Suppressor macrophage (primary cell): Measurements from ENCODE around the gene NEU3.
"Not testable (repeated sequence)": the region's sequence is repeated elsewhere in the genome, so short reads cannot be mapped to it uniquely, and the experiment has no call there.

ENCODE experiments used
- DNase-seq, 4 experiments: peaks; one replicate each; pipeline ENCODE4 v3.0.0-alpha.2; 2020 to 2022

The NEU3 gene

DNA sequence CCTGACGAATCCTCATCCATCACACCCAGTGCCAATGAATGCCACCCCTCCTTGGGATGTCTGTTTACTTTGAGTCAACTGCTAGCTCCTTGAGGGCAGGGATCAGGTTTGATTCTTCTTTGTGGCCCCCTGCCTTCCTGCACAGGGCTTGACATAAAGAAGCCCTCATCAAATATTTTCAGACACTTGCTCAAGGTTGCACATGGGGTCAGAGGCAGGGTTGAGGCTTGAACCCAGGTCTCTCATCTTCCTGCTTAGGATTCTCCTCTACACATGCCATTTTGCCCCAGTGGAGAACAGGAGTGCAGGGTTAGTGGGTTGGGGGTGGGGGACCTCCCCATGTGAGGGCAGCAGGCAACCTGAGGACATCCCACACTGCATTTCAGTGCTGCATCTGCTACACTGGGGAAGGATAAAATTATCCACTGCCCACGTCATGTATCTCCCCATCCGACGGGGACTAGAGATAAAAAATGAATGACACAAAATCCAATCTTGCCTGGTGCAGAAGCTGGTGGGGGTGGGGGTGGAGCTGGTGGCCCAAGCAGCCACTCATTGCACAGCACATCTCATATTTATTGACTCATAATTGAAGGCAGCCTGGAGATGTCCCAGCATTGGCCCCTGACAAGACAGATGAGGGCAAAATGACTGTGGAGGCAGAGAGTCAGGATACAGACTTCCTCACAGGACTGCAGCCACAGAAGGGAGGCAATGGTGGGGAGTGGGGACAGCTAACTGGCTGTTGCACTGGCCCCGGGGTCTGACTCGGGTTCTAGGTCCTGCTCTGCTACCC, 41.3 kb downstream of the NEU3 start:
- peak in 3 of 4 experiments; percentile 33 to 60 (median 50) for DNase-seq

DNA sequence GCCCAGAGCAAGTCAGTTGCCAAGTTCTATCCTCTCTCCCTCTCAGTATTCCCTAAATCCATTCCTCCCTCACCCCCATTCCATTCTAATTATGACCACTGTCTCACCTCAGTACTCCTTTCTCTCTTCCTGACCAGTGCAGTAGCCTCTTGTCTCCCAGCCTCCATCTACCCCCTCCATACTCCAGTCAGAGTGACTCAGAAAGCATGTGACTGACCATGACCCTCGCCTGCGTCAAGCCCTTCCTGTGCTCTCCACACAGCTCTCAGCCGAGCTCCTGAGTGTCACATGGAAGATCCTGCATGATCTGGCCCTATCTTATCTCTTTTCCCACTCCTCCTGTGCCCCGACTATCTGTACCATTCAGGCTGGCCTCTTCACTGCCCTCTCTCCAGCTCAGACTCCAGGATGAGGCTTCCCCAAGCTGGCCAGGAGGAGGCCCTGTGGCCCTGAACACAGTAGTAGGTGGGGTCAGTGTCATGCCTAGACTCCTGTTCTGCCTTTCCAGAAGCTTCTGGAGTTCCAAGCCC, 42.6 kb downstream of the NEU3 start:
- peak; percentile 86 to 92 (median 90) for DNase-seq

DNA sequence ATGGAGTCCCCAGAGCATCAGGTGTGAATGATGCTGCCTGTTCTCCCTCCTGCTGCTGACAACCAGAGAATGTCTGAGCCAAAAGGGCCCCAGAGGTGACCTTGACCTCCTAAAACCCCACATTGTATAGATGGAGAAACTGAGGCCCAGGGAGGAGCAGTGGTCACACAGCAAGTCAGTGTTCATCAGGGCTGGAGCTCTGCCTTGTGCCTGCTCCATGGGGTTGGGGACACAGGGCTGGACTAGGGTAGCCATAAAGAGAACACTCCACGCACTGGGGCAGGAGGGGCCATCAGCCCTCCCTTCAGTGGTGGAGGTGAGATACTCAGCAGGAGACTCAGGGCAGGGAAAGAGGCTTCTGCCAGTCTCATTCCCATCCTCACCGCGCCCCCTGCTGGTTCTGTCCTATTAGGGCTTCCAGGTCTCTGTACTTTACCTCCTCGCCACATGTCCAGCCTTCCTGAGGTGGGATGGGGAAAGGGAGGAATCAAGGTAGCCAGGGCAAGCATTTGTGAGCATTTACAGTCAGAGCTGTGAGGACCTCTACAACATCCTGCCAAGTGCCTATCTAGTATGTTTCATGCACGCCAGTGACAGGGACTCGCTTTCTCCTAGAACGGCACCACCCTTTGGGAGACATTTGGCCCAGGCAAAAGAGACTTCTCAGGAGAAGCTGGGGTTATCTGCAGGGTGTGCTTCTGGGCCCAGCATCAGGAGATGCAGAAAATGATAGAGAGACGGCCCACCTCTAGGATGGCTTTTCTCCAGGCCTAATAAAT, 43.2 kb downstream of the NEU3 start:
- DNase-seq, result peak; percentile 76 to 90 (median 82)

DNA sequence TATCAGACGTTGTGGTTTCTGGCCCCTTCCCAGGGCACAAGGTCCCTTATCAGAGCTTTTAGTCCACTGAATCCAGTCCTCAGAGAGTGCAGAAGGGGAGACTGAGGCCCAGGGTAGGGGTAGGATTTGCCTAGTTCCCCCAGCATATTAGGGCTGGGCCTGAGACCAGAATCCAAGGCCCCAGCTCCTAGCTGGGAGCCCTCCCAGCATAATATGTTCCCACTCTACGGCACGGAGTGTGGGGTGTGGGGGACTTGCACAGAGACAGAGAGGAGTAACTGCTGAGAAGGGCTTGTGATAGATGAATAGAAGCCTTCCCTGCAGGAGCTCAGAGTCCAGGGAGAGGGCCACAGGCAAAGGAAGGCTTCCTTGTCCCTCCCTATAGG, 43.8 kb downstream of the NEU3 start:
- DNase-seq, result no peak

DNA sequence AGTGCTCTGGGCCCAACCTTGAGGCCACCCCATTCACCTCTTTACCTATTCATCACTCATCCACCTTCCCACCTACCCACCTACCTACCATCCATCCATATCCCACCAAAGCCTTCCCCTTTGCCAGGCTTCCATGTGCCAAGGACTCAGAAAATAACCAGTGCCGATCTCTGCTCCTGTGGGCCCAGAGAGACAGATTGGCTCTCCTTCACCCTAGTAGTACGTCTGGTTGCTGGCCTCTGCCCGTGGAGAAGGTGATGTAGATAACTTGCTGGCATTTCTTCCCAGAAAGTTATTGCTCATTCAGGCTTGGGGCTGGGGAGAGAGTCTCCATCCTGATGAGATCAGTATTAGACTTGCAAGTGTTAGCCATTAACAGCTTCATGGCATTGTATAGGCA, 45.2 kb downstream of the NEU3 start:
- no peak for DNase-seq

DNA sequence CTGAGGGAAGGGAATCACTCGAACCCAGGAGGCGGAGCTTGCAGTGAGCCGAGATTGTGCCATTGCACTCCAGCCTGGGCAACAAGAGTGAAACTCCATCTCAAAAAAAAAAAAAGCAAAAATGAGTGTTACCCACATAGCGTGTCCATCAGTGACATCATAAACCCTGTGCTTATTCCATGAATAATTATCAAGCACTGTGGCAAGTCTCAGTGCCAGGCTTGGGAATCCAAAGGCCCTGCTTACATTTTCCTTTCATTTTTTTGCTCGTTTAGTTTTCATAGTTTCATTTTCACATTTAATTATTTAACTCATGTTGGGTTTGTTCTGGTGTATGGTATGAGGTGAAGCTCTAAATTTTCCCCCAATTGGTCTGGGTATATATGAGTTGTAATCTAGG, 46.5 kb downstream of the NEU3 start:
- DNase-seq, result no peak

DNA sequence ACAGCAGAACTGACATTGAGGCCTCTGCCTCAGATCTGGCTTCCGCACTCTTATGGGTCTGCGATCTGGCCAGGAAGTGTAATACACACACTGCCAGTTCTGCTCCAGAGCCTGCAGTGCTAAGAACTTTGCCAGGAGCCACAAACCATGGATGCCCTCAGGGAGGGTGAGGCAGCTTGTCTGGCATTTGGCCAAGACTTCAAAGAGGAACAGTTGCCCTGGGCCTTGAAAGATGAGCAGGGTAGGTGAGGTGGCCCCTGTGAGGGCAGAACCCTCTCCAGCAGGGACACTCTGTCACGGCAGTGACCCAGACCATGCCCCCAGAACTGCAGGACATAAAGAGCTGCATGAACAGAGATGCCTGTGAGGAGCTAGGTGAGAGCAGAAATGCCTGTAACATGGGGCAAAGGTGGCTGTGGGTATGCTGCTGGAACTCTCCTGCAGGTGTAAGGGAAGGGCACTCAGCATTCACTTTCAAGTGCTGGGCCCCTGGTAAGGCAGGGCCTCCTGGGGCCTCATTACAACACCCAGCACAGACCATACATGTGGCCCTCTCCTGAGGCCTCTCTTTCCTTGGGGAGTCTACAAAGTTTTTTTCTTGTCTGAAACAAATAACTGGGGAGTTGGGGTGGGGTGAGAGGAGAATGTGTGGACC, 47.3 kb downstream of the NEU3 start:
- peak in 3 of 4 experiments; percentile 24 to 44 (median 26) for DNase-seq

DNA sequence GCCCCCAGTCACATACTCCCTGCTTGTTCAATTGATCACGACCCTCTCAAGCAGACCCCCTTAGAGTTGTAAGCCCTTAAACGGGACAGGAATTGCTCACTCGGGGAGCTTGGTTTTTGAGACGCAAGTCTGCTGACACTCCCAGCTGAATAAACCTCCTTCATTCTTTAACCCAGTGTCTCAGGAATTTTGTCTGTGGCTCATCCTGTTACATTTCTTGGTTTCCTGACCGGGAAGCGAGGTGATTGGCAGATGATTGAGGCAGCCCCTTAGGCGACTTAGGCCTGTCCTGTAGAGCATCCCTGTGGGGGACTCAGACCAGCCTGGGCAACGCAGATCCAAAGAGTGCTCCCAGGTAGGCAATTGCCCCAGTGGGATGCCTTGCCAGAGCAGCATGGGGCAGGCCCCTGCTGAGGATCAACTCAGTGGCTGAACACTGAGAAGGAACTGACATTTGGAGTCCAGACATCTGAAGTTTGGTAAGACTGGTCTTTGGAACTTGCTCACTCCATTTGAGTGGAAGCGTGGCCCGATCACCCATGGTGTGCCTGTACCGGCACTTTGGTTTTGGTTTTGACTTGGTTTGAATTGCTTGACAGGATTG, 51.5 kb downstream of the NEU3 start:
- no peak for DNase-seq

DNA sequence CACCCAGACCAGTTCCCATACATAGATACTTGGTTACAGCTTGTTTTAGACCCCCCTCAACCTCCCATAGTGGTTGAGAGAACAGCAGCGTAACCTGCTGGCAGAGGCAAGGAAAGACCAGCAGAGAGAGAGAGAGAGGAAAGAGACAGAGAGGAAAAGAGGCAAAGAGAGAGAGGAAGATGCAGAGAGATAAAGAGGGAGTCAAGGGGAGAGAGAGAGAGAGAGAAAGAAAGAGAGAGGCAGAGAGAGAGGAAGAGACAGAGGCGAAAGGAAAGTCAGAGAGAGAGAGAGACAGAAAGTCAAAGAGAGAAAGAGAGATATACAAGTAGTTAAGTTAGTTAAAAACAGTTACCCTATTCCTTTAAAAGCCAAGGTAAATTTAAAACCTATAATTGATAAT, 52.5 kb downstream of the NEU3 start:
- no peak for DNase-seq

DNA sequence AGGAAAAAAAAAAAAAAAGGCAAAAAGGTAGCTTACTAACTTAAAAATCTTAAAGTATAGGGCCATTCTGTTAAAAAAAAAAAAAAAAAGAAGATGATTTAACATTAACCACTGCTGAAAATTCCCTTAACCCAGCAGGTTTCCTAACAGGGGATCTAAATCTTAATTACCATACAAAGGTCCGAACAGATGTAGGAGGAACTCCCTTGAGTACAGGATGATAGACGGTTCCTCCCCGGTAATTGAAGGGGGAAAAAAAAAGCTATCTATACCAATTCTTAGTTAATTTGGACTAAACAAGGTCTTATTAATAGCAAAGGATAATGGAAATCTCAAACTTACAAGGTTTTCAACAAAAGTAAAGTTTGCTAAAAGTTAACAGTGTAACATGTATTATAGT, 53.1 kb downstream of the NEU3 start:
- not testable (repeated sequence) for DNase-seq

DNA sequence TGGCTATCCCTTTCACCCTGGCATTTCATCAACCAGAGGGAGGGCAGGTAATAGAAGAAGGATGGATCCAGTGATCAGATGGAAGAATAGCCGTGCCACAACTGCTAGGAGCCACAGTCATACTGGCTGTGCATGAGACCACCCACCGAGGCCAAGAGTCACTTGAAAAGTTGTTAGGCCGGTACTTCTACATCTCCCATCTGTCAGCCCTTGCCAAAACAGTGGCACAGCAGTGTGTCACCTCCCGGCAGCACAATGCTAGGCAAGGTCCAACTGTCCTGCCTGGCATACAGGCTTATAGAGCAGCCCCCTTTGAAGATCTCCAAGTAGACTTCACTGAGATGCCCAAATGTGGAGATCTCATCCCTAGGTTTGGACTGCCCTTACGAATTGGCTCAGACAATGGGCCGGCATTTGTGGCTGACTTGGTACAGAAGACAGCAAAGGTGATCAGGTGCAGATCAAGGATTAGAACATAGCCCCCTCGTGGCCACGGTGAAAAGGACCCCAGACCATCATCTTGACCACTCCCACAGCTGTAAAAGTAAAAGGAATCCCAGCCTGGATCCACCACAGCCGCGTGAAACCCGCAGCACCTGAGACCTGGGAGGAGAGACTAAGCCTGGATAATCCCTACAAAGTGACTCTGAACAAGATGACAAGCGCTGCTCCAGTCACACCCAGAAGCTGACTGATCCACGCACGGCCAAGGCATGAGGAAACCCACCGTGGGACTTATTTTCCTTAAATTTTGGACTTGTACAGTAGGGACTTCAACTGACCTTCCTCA, 55.8 kb downstream of the NEU3 start:
- DNase-seq, result not testable (repeated sequence)

DNA sequence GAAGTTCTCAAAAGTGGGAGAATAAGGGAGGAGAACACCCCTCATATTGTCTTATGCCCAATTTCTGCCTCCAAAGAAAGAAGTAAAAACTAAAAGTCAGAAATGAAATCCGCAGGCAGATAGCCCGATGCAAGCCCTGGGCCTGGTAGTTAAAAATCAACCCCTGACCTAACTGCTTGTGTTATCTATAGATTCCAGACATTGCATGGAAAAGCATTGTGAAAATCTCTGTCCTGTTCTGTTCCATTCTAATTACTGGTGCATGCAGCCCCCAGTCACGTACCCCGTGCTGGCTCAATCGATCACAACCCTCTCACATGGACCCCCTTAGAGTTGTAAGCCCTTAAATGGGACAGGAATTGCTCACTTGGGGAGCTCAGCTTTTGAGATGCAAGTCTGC, 57.9 kb downstream of the NEU3 start:
- DNase-seq, result not testable (repeated sequence)

DNA sequence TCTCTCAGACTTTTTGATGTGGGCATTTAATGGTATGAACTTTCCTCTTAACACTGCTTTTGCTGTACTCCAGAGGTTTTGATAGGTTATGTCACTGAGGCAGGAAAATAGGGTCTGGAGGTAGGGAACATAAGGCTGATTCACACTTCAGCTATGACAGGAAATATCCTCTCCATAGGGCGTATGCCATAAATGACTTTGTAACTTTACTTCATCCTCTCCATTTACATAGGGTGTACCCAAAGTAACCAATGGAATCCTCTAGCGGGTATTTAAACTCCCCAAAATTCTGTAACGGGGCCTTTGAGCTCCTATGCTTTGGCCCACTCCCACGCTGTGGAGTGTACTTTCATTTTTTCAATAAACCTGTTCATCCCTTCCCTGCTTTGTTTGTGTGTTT, 58.5 kb downstream of the NEU3 start:
- no peak for DNase-seq

DNA sequence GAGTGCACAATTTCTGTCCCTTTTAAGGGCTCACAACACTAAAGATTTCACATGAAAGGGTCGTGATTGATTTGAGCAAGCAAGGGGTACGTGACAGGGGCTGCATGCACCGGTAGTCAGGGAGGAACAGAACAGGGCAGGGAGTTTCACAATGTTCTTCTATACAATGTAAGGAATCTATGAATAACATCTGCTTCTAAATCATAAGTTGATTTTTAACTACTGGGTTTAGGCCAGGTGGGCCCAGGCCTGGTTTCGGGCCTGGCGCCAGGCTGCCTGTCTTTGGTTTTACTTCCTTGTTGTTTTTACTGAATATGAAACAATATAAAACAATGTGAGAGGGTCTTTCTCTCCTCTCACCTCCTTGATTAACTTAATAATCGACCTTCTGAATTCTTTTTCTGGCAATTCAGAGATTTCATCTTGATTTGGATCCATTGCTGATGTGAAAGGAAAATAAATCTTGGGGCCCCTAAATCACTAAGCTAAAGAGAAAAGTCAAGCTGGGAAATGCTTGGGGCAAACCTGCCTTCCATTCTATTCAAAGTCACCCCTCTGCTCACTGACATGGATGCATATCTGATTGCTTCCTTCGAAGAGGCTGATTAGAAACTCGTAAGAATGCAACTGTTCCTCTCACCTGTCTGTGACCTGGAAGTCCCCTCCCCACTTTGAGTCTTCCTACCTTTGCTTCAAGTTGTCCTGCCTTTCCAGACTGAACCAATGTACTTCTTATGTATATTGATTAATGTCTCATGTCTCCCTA, 61.0 kb downstream of the NEU3 start:
- not testable (repeated sequence) for DNase-seq

DNA sequence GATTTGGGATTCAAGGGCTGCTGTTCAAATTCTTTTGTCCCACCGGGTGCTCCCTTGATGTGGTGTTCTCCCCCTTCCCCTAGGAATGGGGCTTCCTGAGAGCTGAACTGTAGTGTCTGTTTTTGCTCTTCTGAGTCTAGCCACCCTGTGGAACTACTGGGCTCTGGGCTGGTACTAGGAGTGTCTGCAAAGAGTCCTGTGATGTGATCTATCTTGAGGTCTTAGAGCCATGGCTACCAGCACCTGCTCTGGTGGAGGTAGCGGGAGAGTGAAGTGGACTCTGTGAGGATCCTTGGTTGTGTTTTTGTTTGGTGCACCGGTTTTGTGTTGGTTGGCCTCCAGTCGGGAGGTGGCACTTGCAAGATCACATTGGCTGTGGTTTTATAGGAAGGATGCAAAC, 61.8 kb downstream of the NEU3 start:
- no peak for DNase-seq

DNA sequence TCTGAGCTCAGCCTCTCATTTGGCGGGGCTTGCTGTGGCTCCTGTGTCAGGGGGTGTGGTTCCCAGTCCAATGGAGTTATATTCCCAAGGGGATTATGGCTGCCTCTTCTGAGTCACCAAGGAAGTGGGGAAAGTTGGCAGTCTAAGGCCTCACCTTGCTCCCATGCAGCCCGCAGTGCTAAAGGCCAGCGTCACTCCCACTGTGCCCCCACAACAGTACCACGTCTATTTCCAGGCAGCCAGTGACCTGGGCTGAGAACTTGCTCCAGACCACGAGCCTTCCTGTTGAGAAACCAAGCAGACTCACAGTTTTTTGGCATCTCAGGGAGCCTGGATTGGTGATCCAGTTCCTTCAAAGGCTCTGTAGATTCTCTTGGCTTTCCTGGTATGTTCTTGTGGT, 62.3 kb downstream of the NEU3 start:
- DNase-seq, result no peak

DNA sequence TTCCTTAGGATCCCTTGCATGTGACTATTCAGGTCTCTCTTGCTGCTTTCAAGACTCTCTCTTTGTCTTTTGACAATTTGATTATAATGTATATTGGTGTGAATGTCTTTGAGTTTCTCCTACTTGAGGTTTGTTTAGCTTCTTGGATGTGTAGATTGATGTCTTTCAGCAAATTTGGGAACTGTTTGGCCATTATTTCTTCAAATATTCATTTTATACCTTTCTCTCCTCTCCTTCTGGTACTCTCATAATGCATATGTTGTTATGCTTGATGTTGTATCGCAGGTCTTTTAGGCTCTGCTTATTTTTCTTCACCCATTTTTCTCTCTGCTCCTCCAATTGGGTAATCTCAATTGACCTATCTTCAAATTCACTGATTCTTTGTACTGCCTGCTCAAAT, 63.7 kb downstream of the NEU3 start:
- DNase-seq, result no peak

DNA sequence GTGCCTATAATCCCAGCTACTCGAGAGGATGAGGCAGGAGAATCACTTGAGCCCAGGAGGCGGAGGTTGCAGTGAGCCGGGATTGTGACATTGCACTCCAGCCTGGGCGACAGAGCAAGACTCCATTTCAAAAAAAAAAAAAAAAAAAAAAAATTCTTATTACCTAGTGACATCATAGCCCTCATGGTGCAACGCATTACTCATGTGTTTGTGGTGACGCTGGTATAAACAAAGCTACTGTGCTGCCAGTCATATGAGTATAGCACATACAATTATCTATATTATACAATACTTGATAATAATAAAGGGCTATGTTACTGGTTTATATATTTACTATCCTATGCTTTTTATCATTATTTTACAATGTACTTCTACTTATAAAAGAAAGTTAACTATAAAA, 66.8 kb downstream of the NEU3 start:
- DNase-seq, result peak in 3 of 4 experiments; percentile 20 to 45 (median 37)

DNA sequence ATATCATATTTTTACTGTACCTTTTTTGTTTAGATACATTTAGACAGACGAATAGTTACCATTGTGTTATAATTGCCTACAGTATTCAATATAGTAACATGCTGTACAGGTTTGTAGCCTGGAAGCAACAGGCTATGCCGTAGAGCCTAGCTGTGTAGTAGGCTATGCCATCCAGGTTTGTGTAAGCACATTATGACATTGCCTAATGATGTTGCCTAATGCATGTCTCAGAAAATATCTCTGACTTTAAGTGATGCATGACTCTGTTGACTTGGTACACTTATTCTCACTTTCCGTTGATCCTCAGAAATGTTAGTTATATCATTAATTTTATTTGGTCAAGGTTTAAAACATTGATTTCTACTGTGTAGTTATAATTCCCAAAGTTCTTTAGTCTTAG, 68.1 kb downstream of the NEU3 start:
- DNase-seq, result peak in 2 of 4 experiments; percentile 27 to 40

DNA sequence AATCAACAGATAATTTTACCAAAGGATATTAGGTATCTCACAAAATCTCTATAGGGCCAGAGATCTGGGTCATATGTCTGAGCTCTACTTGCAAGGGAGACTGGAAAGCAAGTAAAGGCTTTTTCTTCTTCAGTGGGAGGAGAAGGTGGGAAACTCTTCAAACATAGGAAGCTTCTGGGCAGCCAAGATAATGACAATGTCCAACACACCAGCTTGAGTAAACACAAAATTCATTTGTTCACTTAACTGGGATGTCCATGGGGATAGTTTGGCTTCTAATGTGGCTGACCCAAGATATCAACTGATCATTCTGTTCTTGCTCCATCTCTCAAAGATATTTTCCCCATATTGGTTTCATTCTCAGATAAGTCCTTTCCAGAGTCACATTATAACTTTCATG, 70.6 kb downstream of the NEU3 start:
- no peak for DNase-seq

DNA sequence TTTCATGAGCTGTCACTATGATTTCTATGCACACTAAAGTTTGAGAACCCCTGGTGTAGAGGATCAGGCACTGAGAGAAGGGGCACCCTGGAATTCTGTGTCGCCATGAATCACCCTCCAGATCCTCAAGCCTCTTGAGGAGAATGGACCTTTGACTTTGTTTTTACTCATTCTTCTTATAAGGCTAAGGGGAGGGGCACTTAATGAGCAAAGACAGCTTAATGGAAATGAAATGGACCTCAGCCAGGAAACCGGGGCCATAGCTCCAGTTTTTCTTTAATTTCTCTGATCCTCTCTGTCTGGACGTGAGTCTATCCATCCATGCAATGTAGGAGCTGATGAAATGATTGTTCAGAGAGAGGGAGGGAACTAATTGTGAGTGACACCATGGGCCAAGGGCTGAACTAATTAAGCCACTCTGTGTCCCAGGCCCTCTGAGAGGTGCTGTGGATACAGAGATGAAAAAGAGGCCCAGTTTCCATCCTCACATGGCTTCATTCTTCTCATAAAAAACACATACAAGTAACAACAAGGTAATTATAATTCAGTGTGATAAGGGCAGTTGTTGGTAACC, 75.1 kb downstream of the NEU3 start:
- DNase-seq, result no peak
